Stimulated activated effector memory CD8-positive, alpha-beta T cell treated with anti-CD3 and anti-CD28 coated beads, Interleukin-12 subunit alpha, Interleukin-12 subunit beta, amount 100 ng/mL, for 72 hours (primary cell): ENCODE measurements around the gene PIK3C2G.

Experiments
- ATAC-seq: fragments of 150-1000 bp; cut with Tn5 transposase; 2 replicates; pipeline ENCODE4 v1.10.0; 2021
- DNase-seq, 2 donors: peaks; one replicate each; pipeline ENCODE4 v3.0.0; 2021 to 2022; ENCODE audit warnings: low spot score in 2 of 2
- H3K27ac Mint-ChIP-seq: one replicate; pipeline ENCODE4 v1.8.0; 2022; ENCODE audit warnings: mild to moderate bottlenecking, mixed read lengths
- H3K36me3 Mint-ChIP-seq: one replicate; pipeline ENCODE4 v1.8.0; 2022; ENCODE audit warnings: mild to moderate bottlenecking, mixed read lengths
- H3K4me1 Mint-ChIP-seq: one replicate; pipeline ENCODE4 v1.8.0; 2022; ENCODE audit warnings: mixed read lengths
- H3K4me3 Mint-ChIP-seq: one replicate; pipeline ENCODE4 v1.8.0; 2022; ENCODE audit warnings: mild to moderate bottlenecking, mixed read lengths
- H3K9me3 Mint-ChIP-seq: one replicate; pipeline ENCODE4 v1.8.0; 2022; ENCODE audit warnings: mixed read lengths

The PIK3C2G gene

DNA sequence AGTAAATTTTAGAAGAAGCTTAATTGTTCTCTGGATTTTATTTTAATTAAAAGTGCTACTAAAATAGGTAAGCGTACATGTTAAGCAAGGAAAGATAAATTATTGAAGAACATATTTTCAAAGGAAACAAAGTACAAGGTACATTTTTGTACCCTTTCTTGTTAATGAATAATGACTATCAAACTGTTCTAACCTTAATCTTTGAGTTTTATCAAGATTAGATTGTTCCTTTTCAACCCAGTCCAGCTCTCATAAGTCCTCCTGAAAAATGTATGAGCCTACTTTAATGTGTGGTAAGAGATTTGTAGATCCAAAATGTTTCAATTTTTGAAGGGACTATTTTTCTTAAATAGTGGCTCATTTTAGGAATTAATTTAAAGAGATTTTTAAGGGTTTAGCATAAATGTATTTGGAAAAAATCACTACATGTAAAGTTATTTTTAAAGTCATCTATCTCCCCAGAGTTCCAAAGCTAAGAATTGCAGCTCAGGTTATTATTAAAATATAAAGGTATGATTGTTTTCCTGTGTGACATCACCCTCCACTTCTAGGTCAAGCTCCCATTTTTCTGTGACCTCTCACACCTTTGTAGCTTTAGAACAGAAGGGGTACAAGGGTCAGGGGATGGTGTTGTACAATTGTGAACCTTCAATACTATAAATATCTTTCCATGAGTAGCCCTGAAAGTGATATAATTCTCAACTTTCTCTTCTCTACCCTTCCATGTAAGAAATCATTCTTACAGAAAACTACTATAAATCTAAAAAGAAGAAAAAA is 1.2 kb upstream of the PIK3C2G start:
- Mint-ChIP-seq H3K27ac (no peak overlapping the region), H3K4me1 (no peaks in the 10 kb centered on the region), H3K4me3 (no peak overlapping the region), H3K36me3 (no peaks in the 10 kb centered on the region), H3K9me3 (peaks cover 10% of the 10 kb centered on the region)
- DNase-seq (no peak), ATAC-seq (no peak)

DNA sequence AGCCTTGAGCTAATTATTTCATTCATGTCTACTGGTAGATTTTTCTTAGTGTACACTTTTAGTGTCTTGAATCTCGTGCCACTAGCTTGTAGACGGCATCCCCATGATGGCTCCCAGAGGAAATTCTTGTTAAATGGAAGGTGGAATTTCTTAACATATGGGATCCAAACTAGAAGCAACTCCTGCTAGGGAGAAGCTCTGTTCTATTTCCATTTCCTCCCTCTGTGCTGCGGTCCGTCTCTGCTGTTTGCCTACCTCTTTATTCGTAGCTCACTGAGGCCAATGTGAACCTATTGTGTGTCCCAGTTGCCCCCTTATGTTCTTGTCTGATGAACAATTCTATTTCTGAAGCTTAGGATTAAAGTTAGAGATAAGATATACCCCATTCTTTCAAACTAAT is 588 bp downstream of the PIK3C2G start:
- no peak overlapping the region for H3K27ac Mint-ChIP-seq
- H3K9me3 Mint-ChIP-seq, result peaks cover 4% of the 10 kb centered on the region
- no peaks in the 10 kb centered on the region for H3K36me3 Mint-ChIP-seq
- DNase-seq (no peak), ATAC-seq (no peak)
- no peak overlapping the region for H3K4me3 Mint-ChIP-seq
- no peaks in the 10 kb centered on the region for H3K4me1 Mint-ChIP-seq

- DNase-seq, result no peak
- H3K27ac Mint-ChIP-seq, result no peak overlapping the region
- H3K36me3 Mint-ChIP-seq, result no peaks in the 10 kb centered on the region
- no peak for ATAC-seq
- no peak overlapping the region for H3K4me3 Mint-ChIP-seq
- H3K4me1 Mint-ChIP-seq, result no peaks in the 10 kb centered on the region
- H3K9me3 Mint-ChIP-seq, result no peaks in the 10 kb centered on the region
Measured at GRCh38 chr12:18262514-18262913, 1.2 kb downstream of the PIK3C2G start.

DNA sequence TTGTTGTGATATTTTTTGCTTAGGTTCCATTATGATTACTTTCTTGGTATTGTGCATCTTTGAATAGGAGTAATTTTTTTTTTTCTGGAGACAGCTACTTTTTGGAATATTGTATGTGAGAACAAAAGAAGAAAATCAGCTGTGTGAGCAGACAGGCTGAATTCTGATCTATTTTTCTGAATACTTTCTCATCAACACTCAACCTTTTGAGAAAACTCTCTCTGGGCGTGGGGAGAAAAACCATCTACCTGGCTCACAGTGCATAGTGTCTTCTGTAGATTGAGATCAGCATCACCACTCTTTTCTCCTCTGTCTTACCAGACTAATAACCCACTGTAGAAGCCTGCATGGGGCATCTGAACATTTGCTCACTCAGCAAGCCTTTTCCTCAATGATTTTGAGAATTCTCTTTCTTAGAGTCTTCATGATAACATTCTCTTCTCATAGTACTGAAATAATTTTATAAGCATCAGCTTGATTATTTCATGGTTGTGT is 3.3 kb downstream of the PIK3C2G start:
- H3K4me1 Mint-ChIP-seq, result no peaks in the 10 kb centered on the region
- no peak for ATAC-seq
- no peak overlapping the region for H3K4me3 Mint-ChIP-seq
- H3K36me3 Mint-ChIP-seq, result no peaks in the 10 kb centered on the region
- no peak overlapping the region for H3K27ac Mint-ChIP-seq
- no peak for DNase-seq
- no peaks in the 10 kb centered on the region for H3K9me3 Mint-ChIP-seq

DNA sequence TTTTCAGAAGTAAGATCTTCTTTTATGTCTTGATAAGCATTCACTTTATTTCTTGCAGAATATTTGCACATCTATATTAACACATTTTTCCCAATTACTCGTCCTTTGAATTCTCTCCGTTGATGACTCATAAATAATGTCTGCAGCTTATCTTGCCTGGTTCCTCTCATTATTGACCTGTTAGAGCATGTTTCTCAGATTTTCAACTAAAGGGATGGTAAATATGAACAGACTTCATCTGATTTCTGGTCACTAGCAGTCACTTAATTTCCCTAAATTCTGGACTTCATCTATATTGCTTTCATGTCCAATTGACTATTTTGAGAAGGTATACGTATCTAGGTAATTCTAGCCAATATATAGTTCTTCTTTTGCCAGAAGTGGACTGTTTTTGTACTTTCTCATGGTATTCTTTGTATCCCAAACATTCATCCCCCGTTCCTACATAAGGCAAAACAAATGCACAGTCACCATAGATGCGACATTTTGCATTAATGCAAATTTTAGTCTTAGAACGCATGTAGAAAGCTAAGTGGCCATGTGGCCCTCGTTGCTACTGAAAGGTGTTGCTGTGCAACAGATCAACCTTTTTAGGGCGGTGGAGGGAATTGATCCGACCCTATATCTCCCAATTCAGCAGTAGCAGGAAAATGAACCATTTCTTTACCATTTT is 6.2 kb downstream of the PIK3C2G start:
- Mint-ChIP-seq H3K4me3 (no peak overlapping the region), H3K4me1 (no peaks in the 10 kb centered on the region), H3K9me3 (no peaks in the 10 kb centered on the region), H3K27ac (no peak overlapping the region), H3K36me3 (no peaks in the 10 kb centered on the region)
- DNase-seq (no peak), ATAC-seq (no peak)

DNA sequence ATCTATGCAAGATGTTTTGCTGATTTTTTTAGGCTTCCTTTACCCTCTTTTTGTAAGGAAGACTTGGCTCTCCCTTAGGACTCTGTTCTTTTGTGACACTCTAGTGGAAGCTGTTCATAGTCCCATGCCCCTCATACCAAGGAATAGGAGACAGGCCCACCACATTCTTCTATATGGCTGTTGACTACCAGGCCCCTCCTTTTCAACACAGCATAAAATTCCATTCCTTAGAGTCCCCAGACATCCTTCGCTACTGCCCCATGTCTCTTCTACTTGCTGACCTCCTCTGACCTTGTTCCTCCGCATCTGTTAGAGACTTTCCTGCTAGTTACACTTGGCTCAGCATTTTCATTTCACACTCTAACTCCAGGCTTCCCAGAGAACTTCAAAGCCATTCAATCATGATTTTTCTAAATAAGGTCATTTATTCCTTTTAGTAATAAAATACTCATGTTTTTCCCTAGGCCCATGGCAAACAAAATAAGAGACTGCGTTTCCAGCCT is 9.7 kb downstream of the PIK3C2G start:
- Mint-ChIP-seq H3K9me3 (peaks cover 6% of the 10 kb centered on the region), H3K27ac (no peak overlapping the region), H3K4me3 (no peak overlapping the region), H3K4me1 (no peaks in the 10 kb centered on the region), H3K36me3 (no peaks in the 10 kb centered on the region)
- ATAC-seq, result no peak
- no peak for DNase-seq

- Mint-ChIP-seq H3K9me3 (peaks cover 15% of the 10 kb centered on the region), H3K4me1 (no peaks in the 10 kb centered on the region), H3K27ac (no peak overlapping the region), H3K36me3 (no peaks in the 10 kb centered on the region), H3K4me3 (no peak overlapping the region)
- ATAC-seq (no peak), DNase-seq (no peak)
Measured at GRCh38 chr12:18275981-18276380, 14.7 kb downstream of the PIK3C2G start.

DNA sequence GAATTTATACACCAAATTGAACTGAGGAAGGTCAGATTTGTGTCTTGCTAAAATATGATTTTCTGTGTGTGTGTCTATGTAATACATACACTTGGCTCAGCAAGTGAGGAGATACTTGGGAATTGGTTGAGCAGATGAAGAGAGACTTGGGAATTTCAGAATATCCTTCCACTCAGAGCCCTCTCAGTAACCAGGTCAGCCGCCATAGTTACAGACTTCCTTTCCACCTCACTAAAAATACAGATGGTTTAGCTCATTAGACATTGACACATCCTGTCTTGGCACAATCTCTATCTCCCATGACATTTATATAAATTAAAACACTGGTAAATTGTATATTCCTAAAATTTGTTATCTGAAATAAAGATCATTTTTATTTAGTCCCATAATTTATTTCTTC is 15.9 kb downstream of the PIK3C2G start:
- no peak for ATAC-seq
- no peak overlapping the region for H3K27ac Mint-ChIP-seq
- H3K36me3 Mint-ChIP-seq, result no peaks in the 10 kb centered on the region
- H3K4me3 Mint-ChIP-seq, result no peak overlapping the region
- DNase-seq, result no peak
- H3K9me3 Mint-ChIP-seq, result peaks cover 16% of the 10 kb centered on the region
- no peaks in the 10 kb centered on the region for H3K4me1 Mint-ChIP-seq

DNA sequence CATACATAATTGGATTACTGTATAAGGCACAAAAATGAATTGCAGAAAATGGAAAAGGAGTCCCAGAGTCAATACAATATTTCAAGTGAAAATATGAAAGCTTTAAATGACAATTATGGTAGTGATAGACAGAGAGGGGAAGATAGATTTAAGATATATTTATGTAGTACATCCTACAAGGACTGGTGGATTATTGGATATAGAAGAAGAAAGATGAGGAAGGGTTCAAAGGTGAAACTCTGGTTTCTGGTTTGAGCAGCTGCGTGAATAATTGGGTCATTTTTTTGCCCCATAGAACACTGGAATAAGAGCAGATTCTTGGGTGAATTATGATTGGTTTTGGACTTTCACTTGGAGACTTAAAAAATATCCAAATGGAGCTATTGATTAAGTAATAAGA is 19.4 kb downstream of the PIK3C2G start:
- Mint-ChIP-seq H3K36me3 (no peaks in the 10 kb centered on the region), H3K4me3 (no peak overlapping the region), H3K27ac (no peak overlapping the region), H3K4me1 (no peaks in the 10 kb centered on the region), H3K9me3 (peaks cover 21% of the 10 kb centered on the region)
- no peak for ATAC-seq
- no peak for DNase-seq

- Mint-ChIP-seq H3K9me3 (peaks cover 22% of the 10 kb centered on the region), H3K4me3 (no peak overlapping the region), H3K4me1 (no peaks in the 10 kb centered on the region), H3K27ac (no peak overlapping the region), H3K36me3 (no peaks in the 10 kb centered on the region)
- no peak for DNase-seq
- no peak for ATAC-seq
Measured at GRCh38 chr12:18281941-18282340, 20.6 kb downstream of the PIK3C2G start.

DNA sequence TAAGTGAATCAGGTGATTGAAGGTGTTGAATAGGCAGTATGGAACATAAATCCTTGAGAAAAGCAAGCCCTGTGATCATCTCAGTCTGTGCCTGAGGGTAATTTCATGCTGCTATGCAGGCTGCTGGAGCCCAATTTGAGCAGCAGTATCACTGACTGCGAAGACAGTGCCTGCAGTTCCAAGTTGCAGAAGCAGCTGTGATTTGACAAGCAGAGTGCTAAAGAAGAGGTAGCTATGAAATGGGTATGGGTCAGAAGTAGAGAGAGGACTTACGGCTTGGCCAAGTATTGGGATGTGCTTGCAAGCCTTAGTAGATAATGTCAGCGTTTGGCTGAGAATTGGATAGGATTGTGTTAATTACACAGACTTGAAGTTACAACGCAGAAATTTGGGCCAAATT is 22.5 kb downstream of the PIK3C2G start:
- no peaks in the 10 kb centered on the region for H3K4me1 Mint-ChIP-seq
- H3K36me3 Mint-ChIP-seq, result no peaks in the 10 kb centered on the region
- no peak overlapping the region for H3K4me3 Mint-ChIP-seq
- H3K27ac Mint-ChIP-seq, result no peak overlapping the region
- DNase-seq, result no peak
- peaks cover 22% of the 10 kb centered on the region for H3K9me3 Mint-ChIP-seq
- ATAC-seq, result no peak

DNA sequence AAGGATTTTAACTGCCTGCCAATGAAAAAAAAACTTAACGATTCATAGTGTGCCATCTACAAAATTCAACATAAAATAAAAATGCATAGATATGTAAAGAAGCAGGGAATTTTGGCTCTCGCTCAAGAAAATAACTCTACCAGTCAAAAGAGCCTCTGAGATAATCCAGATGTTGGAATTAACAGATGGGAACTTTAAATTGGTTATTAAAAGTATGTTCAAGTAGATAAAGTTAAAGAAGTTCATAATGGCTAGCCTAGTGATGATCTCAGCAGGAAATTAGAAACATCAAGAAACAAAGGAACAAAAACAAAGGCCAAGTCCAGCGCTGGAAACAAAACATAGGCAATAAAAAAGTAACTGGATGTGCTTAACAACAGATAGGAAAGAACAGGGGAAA is 23.1 kb downstream of the PIK3C2G start:
- no peak overlapping the region for H3K27ac Mint-ChIP-seq
- H3K9me3 Mint-ChIP-seq, result peaks cover 22% of the 10 kb centered on the region
- DNase-seq (no peak), ATAC-seq (no peak)
- H3K4me1 Mint-ChIP-seq, result no peaks in the 10 kb centered on the region
- no peak overlapping the region for H3K4me3 Mint-ChIP-seq
- no peaks in the 10 kb centered on the region for H3K36me3 Mint-ChIP-seq

- H3K27ac Mint-ChIP-seq, result no peak overlapping the region
- H3K4me1 Mint-ChIP-seq, result no peaks in the 10 kb centered on the region
- H3K9me3 Mint-ChIP-seq, result peaks cover 21% of the 10 kb centered on the region
- ATAC-seq, result no peak
- H3K36me3 Mint-ChIP-seq, result no peaks in the 10 kb centered on the region
- no peak for DNase-seq
- no peak overlapping the region for H3K4me3 Mint-ChIP-seq
Measured at GRCh38 chr12:18285161-18285560, 23.8 kb downstream of the PIK3C2G start.

DNA sequence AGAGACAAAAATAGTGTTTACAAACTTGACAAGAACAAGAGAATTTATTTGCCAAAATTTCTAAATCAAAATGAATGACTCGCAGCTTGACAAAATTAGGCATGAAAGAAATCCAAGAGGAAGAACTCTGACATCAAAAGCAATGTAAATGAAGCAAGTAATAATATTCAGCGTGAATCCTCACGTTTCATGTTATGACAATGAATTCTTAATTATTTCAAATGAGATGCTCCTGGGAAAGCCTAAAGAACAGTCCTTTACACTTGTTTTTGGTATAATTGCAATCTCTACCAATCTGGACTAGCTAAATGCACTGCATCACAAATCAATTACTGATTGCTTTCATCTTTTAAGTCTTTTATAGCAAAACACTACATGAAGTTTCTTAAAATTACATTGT is 29.1 kb downstream of the PIK3C2G start:
- no peak overlapping the region for H3K4me3 Mint-ChIP-seq
- no peak for DNase-seq
- no peak overlapping the region for H3K27ac Mint-ChIP-seq
- no peak for ATAC-seq
- H3K9me3 Mint-ChIP-seq, result peaks cover 5% of the 10 kb centered on the region
- H3K4me1 Mint-ChIP-seq, result no peaks in the 10 kb centered on the region
- no peaks in the 10 kb centered on the region for H3K36me3 Mint-ChIP-seq

DNA sequence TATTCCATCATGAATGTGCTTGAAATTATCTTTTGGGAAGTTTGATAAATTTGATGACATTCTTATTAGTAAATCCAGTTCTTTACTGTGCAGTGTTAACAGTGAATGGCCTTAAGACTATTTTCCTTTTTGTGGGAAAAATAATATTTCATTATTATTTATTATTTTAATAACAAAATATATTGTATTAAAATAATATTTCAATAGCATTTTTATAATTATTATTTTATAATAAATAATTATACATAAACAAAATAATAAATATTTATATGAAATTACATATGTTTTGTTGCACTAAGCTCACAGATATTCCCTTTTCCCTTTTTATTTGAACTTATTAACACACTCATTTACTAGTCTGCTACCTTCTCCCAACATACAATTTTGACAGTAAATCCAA is 33.6 kb downstream of the PIK3C2G start:
- Mint-ChIP-seq H3K4me3 (no peak overlapping the region), H3K27ac (no peak overlapping the region), H3K4me1 (no peaks in the 10 kb centered on the region), H3K9me3 (peaks cover 12% of the 10 kb centered on the region), H3K36me3 (no peaks in the 10 kb centered on the region)
- no peak for DNase-seq
- no peak for ATAC-seq
